ENCODE results near the gene VPREB3. TPM values are rescaled to one million over a fixed set of nuclear protein-coding genes. Genes with fewer than 3 reads are reported as not detected.

Gene VPREB3
- total RNA-seq, 2 experiments from 2014 or later: not detected

DNA sequence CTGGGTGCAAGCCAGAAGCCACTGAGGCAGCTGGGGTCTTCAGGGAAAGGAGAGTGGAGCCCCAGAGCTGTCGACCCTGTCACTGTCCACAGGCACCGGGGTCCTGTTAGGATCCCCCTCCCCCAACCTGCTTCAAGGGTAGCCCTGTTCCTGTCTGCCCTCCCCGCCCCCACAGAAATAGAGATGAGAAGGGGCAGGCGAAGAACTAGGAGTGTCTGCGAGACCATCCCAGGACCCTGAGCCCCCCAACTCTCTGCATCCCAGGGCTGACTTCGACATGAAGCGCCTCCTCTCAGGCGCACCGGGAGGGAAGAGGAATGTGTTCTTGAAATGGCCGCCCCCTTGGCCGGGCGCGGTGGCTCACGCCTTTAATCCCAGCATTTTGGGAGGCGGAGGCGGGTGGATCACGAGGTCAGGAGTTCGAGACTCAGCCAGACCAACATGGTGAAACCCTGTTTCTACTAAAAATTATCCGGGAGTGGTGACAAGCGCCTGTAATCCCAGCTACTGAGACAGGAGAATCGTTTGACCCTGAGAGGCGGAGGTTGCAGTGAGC lies 2.7 kb downstream of the VPREB3 start:
- Histone ChIP-seq H3K4me3 (ENCODE audit: low read length) (peak overlapping the region; percentile 84), H3K4me1 (ENCODE audit: insufficient read depth, low read length) (peaks cover 17% of the 10 kb centered on the region), H3K9me3 (ENCODE audit: control insufficient read depth in 1 of 2, insufficient read depth in 1 of 2, low read length in 2 of 2) (no peaks in the 10 kb centered on the region), H3K27me3 (ENCODE audit: control insufficient read depth in 1 of 2, insufficient read depth in 2 of 2, low read length in 2 of 2) (no peaks in the 10 kb centered on the region), H3K36me3 (ENCODE audit: insufficient read depth, low read length) (no peaks in the 10 kb centered on the region), H3K27ac (ENCODE audit: low read depth in 1 of 2, low read length in 2 of 2) (peak overlapping the region; percentile 43 to 73)
- POLR2A ChIA-PET: interaction anchor here (0.9 to 1.6 kb wide), 8 partner anchors 12 to 142 kb away, joined by 3 to 11 read pairs (median 8); partner anchors contain the start of genes MIF, SLC2A11 and SMARCB1
- H3K4me3 Mint-ChIP-seq: peak overlapping the region; percentile 66
- DNase-seq: no peak
- H3K9me3 Mint-ChIP-seq: no peaks in the 10 kb centered on the region
- peak overlapping the region; percentile 72 for H3K27ac Mint-ChIP-seq
- CTCF ChIA-PET: interaction anchor here (1.4 kb wide), 1 partner anchor 143 kb away, joined by 3 read pairs; the partner anchor contains the start of gene MIF
- no peaks in the 10 kb centered on the region for H3K27me3 Mint-ChIP-seq
- intact Hi-C loops (cut with DNase I, micrococcal nuclease): loop anchor here (1.0 to 2.0 kb wide), 3 partner anchors 34 to 36 kb away; partner anchors contain the start of gene SMARCB1 (in 1 of the 2)
- TF ChIP-seq, protein P1, sequence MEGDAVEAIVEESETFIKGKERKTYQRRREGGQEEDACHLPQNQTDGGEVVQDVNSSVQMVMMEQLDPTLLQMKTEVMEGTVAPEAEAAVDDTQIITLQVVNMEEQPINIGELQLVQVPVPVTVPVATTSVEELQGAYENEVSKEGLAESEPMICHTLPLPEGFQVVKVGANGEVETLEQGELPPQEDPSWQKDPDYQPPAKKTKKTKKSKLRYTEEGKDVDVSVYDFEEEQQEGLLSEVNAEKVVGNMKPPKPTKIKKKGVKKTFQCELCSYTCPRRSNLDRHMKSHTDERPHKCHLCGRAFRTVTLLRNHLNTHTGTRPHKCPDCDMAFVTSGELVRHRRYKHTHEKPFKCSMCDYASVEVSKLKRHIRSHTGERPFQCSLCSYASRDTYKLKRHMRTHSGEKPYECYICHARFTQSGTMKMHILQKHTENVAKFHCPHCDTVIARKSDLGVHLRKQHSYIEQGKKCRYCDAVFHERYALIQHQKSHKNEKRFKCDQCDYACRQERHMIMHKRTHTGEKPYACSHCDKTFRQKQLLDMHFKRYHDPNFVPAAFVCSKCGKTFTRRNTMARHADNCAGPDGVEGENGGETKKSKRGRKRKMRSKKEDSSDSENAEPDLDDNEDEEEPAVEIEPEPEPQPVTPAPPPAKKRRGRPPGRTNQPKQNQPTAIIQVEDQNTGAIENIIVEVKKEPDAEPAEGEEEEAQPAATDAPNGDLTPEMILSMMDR (IDR thresholded peaks at IDR 0.05): no peak
- H3K36me3 Mint-ChIP-seq (ENCODE audit: low read depth): peaks cover 6% of the 10 kb centered on the region
- peaks cover 12% of the 10 kb centered on the region for H3K4me1 Mint-ChIP-seq (ENCODE audit: low read depth)
- ATAC-seq (ENCODE audit: poor library complexity): peak; percentile 5

DNA sequence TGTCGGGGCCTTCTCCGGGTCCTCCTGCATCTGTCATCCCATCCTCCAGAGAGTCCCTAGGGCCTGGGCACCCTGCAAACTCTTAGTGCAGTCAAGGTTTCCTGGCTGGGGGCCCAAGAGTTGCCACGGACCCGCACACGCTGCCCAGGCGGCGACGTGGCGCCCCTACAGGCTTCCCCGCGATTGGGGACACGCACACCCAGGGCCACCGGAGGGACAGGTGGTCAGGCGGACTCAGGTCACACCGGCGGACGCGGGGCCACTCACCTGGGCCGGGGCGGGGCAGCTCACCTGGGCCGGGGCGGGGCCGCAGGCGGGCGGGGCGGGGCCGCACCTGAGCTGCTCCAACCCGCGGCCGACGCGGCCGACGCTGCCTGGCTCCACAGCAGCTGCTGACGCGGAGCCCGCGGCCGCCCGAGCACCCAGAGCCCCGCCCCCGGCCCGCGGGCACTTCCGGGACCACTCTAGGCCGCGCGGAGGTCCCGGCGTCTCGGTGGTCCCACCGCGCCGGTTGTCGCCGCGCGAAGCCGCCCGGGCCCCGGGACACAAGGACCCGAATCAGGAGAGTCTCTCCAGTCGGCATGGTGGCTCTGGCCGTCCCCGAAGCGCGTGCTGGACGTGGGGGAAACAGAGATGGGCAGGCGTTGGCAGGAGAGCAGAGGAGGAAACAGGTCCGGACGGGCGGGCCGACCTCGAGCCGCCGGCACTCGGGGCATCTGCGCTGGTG lies 3.3 kb downstream of the VPREB3 start, which contains the start of gene ZNF70:
Gene ZNF70 (minus strand): TSS at position 399 of the 727 bp plus-strand sequence. CDS start 5,972 bp downstream, outside the sequence.
- Histone ChIP-seq H3K27ac (ENCODE audit: low read depth in 1 of 2, low read length in 2 of 2) (peak within 1 kb of the TSS; percentile 43 to 73), H3K36me3 (ENCODE audit: insufficient read depth, low read length) (no peaks in the 10 kb centered on the region), H3K27me3 (ENCODE audit: control insufficient read depth in 1 of 2, insufficient read depth in 2 of 2, low read length in 2 of 2) (no peaks in the 10 kb centered on the region), H3K4me1 (ENCODE audit: insufficient read depth, low read length) (peaks cover 17% of the 10 kb centered on the region), H3K9me3 (ENCODE audit: control insufficient read depth in 1 of 2, insufficient read depth in 1 of 2, low read length in 2 of 2) (no peaks in the 10 kb centered on the region), H3K4me3 (ENCODE audit: low read length) (peak within 1 kb of the TSS; percentile 84)
- Mint-ChIP-seq H3K36me3 (ENCODE audit: low read depth) (peaks cover 8% of the 10 kb centered on the region), H3K9me3 (no peaks in the 10 kb centered on the region), H3K27me3 (no peaks in the 10 kb centered on the region), H3K4me1 (ENCODE audit: low read depth) (peaks cover 12% of the 10 kb centered on the region), H3K4me3 (peak within 1 kb of the TSS; percentile 81), H3K27ac (peak within 1 kb of the TSS; percentile 72)
- DNase-seq (peak; percentile 67 to 95 (median 84)), ATAC-seq (ENCODE audit: poor library complexity) (peak; percentile 99)
- ChIA-PET POLR2A (interaction anchor here (0.6 to 1.6 kb wide), 12 partner anchors 13 to 143 kb away, joined by 3 to 11 read pairs (median 5); partner anchors contain the start of genes CHCHD10, MIF, SLC2A11 and SMARCB1), CTCF (interaction anchor here (0.6 to 1.4 kb wide), 3 partner anchors 16 to 143 kb away, joined by 3 read pairs; partner anchors contain the start of gene MIF)
- TF ChIP-seq, protein P1 (IDR thresholded peaks at IDR 0.05): no peak
- intact Hi-C loops (cut with DNase I, micrococcal nuclease): loop anchor here (1.0 to 2.0 kb wide), 3 partner anchors 34 to 36 kb away; partner anchors contain the start of gene SMARCB1 (in 1 of the 2)

DNA sequence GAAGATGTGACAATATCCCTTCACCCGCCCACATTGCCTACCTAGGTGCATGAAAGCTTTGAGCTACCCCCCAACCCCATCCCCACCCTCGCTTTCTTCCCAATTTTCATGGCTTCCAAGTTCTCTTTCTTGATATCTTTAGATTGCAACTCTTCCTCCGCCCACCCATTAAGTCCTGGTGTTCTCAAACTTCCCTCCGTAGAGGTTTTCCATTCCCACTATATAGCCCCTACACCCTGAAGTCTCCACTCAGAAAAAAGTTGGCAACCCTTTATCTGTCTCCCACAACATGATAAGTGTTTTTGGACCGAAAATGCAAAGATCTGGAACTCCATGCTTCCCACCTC lies 3.9 kb downstream of the VPREB3 start:
- DNase-seq: no peak
- no peaks in the 10 kb centered on the region for H3K27me3 ChIP-seq (ENCODE audit: control insufficient read depth in 1 of 2, insufficient read depth in 2 of 2, low read length in 2 of 2)
- ATAC-seq (ENCODE audit: poor library complexity): no peak
- TF ChIP-seq, protein P1 (IDR thresholded peaks at IDR 0.05): no peak
- peaks cover 9% of the 10 kb centered on the region for H3K36me3 Mint-ChIP-seq (ENCODE audit: low read depth)
- peak overlapping the region; percentile 72 for H3K4me3 ChIP-seq (ENCODE audit: low read length)
- peak overlapping the region in 1 of 2 donors; percentile 48 for H3K27ac ChIP-seq (ENCODE audit: low read depth in 1 of 2, low read length in 2 of 2)
- intact Hi-C loops (cut with DNase I, micrococcal nuclease): loop anchor here in 1 of 2 experiments (2.0 kb wide), 1 partner anchor 36 kb away; the partner anchor contains the start of gene SMARCB1
- H3K27ac Mint-ChIP-seq: peak overlapping the region; percentile 16
- H3K9me3 Mint-ChIP-seq: no peaks in the 10 kb centered on the region
- no peaks in the 10 kb centered on the region for H3K36me3 ChIP-seq (ENCODE audit: insufficient read depth, low read length)
- ChIA-PET CTCF (interaction anchor here (0.6 to 1.4 kb wide), 3 partner anchors 16 to 144 kb away, joined by 3 read pairs; partner anchors contain the start of gene MIF), POLR2A (interaction anchor here (0.6 to 1.6 kb wide), 12 partner anchors 13 to 143 kb away, joined by 3 to 11 read pairs (median 5); partner anchors contain the start of genes CHCHD10, MIF, SLC2A11 and SMARCB1)
- peaks cover 12% of the 10 kb centered on the region for H3K4me1 Mint-ChIP-seq (ENCODE audit: low read depth)
- H3K4me1 ChIP-seq (ENCODE audit: insufficient read depth, low read length): peaks cover 17% of the 10 kb centered on the region
- no peaks in the 10 kb centered on the region for H3K9me3 ChIP-seq (ENCODE audit: control insufficient read depth in 1 of 2, insufficient read depth in 1 of 2, low read length in 2 of 2)
- no peaks in the 10 kb centered on the region for H3K27me3 Mint-ChIP-seq
- peak overlapping the region; percentile 81 for H3K4me3 Mint-ChIP-seq
